Type B pancreatic cell (in vitro differentiated cells): Measurements from ENCODE around the gene CAMSAP1. TPM values are rescaled to one million over a fixed set of nuclear protein-coding genes. Genes with fewer than 3 reads are reported as not detected.

Experiments used
- DNase-seq: peaks from one replicate; pipeline ENCODE4 v3.0.0; 2021; ENCODE audit warnings: mixed read lengths; ENCODE audit not compliant: unreplicated experiment; ENCODE audit errors: extremely low spot score
- H3K27ac Mint-ChIP-seq: 2 replicates; pipeline ENCODE4 v1.8.0; 2021; ENCODE audit warnings: mild to moderate bottlenecking, mixed read lengths
- H3K27me3 Mint-ChIP-seq: 2 replicates; pipeline ENCODE4 v1.8.0; 2021; ENCODE audit warnings: mixed read lengths
- H3K36me3 Mint-ChIP-seq: 2 replicates; pipeline ENCODE4 v1.8.0; 2021; ENCODE audit warnings: mixed read lengths
- H3K4me1 Mint-ChIP-seq: one replicate; pipeline ENCODE4 v1.8.0; 2021; ENCODE audit warnings: mixed read lengths; ENCODE audit not compliant: unreplicated experiment
- H3K4me3 Mint-ChIP-seq: 2 replicates; pipeline ENCODE4 v1.8.0; 2021; ENCODE audit warnings: mild to moderate bottlenecking, mixed read lengths
- H3K9me3 Mint-ChIP-seq: 2 replicates; pipeline ENCODE4 v1.8.0; 2021; ENCODE audit warnings: mixed read lengths
- total RNA-seq: library from RNA; stranded (reverse); gene quantifications from 2 replicates; pipeline ENCODE4 v1.2.1, GENCODE V29; 2021; ENCODE audit warnings: low replicate concordance
- TF ChIP-seq, protein P1 (sequence below): fragments of 200-600 bp; sonication (generic); conservative IDR thresholded peaks from 2 replicates; pipeline ENCODE4 v1.5.0; 2021; ENCODE audit warnings: antibody characterized with exemption, mild to moderate bottlenecking

Gene CAMSAP1
- total RNA-seq, 1 donor from 2014 or later: 58.2 TPM

DNA sequence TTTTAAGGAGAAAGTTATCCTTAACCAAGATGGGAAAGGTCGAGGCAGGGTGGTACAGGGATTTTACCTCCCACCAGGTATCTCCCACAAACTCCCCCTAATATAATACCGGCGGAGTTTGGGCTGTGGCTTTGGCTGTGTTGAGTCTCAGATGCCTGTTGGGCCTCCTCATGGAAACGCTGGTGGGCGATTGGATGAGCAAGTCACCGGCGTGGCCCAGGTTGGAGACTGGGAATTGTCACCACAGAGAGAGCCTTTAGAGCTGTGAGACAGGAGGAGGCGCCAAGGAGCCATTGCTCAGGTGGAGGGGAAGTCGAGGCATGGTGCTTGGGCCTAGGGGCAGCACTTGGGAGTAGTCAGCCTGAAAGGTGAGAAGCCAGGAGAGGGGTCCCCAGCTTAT lies 3.4 kb upstream of the CAMSAP1 start:
- Mint-ChIP-seq H3K36me3 (peaks cover 54% of the 10 kb centered on the region), H3K27ac (no peak overlapping the region), H3K9me3 (peaks cover 9% of the 10 kb centered on the region), H3K4me3 (no peak overlapping the region), H3K27me3 (no peaks in the 10 kb centered on the region), H3K4me1 (peaks cover 15% of the 10 kb centered on the region)
- TF ChIP-seq, protein P1, sequence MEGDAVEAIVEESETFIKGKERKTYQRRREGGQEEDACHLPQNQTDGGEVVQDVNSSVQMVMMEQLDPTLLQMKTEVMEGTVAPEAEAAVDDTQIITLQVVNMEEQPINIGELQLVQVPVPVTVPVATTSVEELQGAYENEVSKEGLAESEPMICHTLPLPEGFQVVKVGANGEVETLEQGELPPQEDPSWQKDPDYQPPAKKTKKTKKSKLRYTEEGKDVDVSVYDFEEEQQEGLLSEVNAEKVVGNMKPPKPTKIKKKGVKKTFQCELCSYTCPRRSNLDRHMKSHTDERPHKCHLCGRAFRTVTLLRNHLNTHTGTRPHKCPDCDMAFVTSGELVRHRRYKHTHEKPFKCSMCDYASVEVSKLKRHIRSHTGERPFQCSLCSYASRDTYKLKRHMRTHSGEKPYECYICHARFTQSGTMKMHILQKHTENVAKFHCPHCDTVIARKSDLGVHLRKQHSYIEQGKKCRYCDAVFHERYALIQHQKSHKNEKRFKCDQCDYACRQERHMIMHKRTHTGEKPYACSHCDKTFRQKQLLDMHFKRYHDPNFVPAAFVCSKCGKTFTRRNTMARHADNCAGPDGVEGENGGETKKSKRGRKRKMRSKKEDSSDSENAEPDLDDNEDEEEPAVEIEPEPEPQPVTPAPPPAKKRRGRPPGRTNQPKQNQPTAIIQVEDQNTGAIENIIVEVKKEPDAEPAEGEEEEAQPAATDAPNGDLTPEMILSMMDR: no peak
- no peak for DNase-seq

DNA sequence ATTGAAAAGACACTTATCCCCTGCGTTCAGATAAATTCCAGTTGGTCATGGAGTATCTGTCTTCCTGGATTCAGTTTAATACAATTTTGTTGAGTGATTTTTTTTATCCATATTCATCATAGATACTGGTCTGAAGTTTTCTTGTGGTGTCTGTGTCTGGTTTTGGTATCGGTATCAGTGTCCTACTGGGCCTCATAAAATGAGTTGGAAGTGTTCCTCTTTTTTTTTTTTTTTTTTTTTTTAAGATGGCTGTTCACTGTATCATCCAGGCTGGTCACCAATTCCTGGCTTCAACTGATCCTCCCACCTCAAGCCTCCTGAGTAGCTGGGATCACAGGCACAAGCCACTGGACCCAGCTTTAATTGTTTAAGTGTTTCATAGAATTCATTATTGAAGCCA lies 2.9 kb upstream of the CAMSAP1 start:
- H3K4me3 Mint-ChIP-seq: peak overlapping the region; percentile 72
- no peaks in the 10 kb centered on the region for H3K27me3 Mint-ChIP-seq
- peaks cover 9% of the 10 kb centered on the region for H3K9me3 Mint-ChIP-seq
- peak overlapping the region; percentile 24 for H3K27ac Mint-ChIP-seq
- H3K4me1 Mint-ChIP-seq: peaks cover 20% of the 10 kb centered on the region
- DNase-seq: no peak
- H3K36me3 Mint-ChIP-seq: peaks cover 49% of the 10 kb centered on the region
- TF ChIP-seq, protein P1: no peak

DNA sequence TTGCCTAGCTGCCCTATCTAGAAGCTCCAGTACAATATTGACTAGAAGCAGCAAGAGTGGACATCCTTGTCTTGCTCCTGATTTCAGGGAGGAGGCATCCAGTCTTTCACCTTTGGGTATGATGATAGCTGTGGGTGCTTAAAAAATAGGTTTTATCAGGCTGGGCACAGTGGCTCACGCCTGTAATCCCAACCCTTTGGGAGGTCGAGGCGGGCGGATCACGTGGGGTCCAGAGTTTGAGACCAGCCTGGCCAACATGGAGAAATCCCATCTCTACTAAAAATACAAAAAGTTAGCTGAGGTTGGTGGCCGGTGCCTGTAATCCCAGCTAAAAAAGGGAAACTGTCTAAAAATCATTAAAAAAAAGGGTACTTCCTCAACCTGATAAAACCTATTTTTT lies 2.0 kb upstream of the CAMSAP1 start:
- peak overlapping the region; percentile 80 for H3K4me3 Mint-ChIP-seq
- TF ChIP-seq, protein P1: no peak
- no peaks in the 10 kb centered on the region for H3K27me3 Mint-ChIP-seq
- peaks cover 25% of the 10 kb centered on the region for H3K4me1 Mint-ChIP-seq
- no peak for DNase-seq
- H3K9me3 Mint-ChIP-seq: peaks cover 9% of the 10 kb centered on the region
- H3K36me3 Mint-ChIP-seq: peaks cover 45% of the 10 kb centered on the region
- peak overlapping the region; percentile 22 for H3K27ac Mint-ChIP-seq

DNA sequence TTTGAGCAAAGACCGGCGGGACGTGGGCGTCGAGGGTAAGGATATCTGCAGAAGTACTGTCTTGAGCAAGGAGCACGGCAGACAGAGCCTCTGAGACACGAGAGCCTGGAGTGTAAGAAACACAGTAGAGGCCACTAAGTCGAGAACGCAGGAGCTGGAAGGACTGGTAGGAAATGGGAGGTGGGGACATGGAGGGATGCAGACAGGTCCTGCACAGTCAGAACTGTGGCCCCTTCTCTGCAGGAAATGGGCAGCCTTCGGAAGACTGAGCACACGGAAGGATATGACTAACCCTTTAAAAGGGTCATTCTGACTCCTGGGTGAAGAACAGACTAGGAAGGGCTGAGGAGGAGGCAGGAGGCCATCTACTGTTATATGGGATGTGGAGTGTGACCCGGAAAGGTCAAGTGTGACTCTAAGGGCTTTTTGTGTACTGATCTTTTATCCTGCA lies 1.4 kb upstream of the CAMSAP1 start:
- Mint-ChIP-seq H3K4me3 (peak overlapping the region; percentile 80), H3K36me3 (peaks cover 43% of the 10 kb centered on the region), H3K27me3 (no peaks in the 10 kb centered on the region), H3K27ac (peak overlapping the region; percentile 56), H3K4me1 (peaks cover 25% of the 10 kb centered on the region), H3K9me3 (peaks cover 7% of the 10 kb centered on the region)
- DNase-seq: no peak
- TF ChIP-seq, protein P1: no peak

DNA sequence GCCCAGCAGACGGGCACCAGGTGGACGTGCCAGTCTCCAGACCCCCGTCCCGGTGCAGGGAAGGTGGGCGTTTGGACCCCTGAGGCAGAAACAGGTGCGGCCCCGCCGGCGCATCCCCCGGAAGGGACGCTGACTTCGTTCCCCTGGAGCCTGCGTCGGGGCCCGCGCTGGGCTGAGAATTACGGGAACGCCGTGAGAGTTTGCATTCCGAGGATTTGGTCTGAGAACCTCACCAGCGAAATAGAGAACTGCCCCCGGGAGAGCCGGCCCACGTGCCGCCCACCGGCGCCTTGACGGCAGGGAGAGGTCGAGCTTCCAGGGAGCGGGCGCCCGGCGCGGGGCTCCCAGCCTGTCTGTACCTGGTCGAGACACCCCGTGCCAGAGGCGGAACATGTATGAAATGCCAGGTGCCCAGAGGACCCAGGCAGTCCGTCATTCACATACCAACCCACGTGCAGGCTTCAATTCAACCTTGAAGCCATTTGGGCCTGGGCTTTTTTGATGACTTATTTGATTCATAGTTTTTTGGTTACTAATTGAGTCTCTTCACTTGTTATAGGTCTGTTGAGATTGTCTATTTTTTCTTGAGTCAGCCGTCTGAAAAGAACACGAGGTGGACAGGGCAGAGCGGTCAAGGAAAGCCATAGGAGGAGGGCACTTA lies 877 bp upstream of the CAMSAP1 start:
- Mint-ChIP-seq H3K27me3 (no peaks in the 10 kb centered on the region), H3K27ac (peak overlapping the region; percentile 56)
- DNase-seq: no peak

More for the DNA sequence above, 877 bp upstream of the CAMSAP1 start:
- Mint-ChIP-seq H3K4me3 (peak overlapping the region; percentile 80), H3K36me3 (peaks cover 42% of the 10 kb centered on the region), H3K9me3 (peaks cover 3% of the 10 kb centered on the region), H3K4me1 (peaks cover 30% of the 10 kb centered on the region)
- TF ChIP-seq, protein P1: no peak
